Upper lobe of right lung (tissue), 1 donor: Measurements from ENCODE around the gene KLK15. TPM values are rescaled to one million over a fixed set of nuclear protein-coding genes. Genes with fewer than 3 reads are reported as not detected.

Source experiments
- ATAC-seq: fragments of 200-7000 bp; cut with Tn5 transposase; one replicate; pipeline ENCODE4 v1.9.1; 2020; ENCODE audit warnings: mild to moderate bottlenecking, moderate library complexity
- DNase-seq: peaks from one replicate; pipeline ENCODE4 v3.0.0-alpha.2; 2020
- H3K27ac ChIP-seq: fragments of 200-600 bp; one replicate; pipeline ENCODE4 v1.8.0; 2022
- H3K27me3 ChIP-seq: fragments of 200-600 bp; one replicate; pipeline ENCODE4 v1.8.0; 2022; ENCODE audit warnings: mild to moderate bottlenecking
- H3K36me3 ChIP-seq: fragments of 200-600 bp; one replicate; pipeline ENCODE4 v1.8.0; 2022
- H3K4me1 ChIP-seq: fragments of 200-600 bp; one replicate; pipeline ENCODE4 v1.8.0; 2022
- H3K4me3 ChIP-seq: fragments of 200-600 bp; one replicate; pipeline ENCODE4 v1.8.0; 2022; ENCODE audit warnings: mild to moderate bottlenecking
- H3K9me3 ChIP-seq: fragments of 200-600 bp; one replicate; pipeline ENCODE4 v1.8.0; 2022
- CTCF ChIP-seq: fragments of 200-600 bp; IDR thresholded peaks from one replicate; pipeline ENCODE4 v1.8.0; 2022; ENCODE audit warnings: antibody characterized with exemption
- intact Hi-C: fragments of 100-400 bp; cut with DNase I; formaldehyde crosslinking; loops from one replicate; pipeline ENCODE4 v1.11.0; 2022
- total RNA-seq: library from RNA; stranded (reverse); fragmentation: NEBNext Ultra II Directional; extraction: Animal tissue kit (Norgen Biotek cat#: 25700); gene quantifications from one replicate; pipeline ENCODE4 v1.2.1, GENCODE V29; 2021
- donor health status: DM: no; HTN: yes; CAD: no; lungs with severe emphysema.

The KLK15 gene
- total RNA-seq, 1 donor from 2014 or later = not detected

- no peak overlapping the region for H3K4me3 ChIP-seq
- no peak for DNase-seq
Observed at GRCh38 chr19:50779504-50780457, 53.6 kb downstream of the KLK15 start.

GRCh38 chr19:50778906-50779430 is 54.4 kb downstream of the KLK15 start:
- no peak for TF ChIP-seq CTCF
- intact Hi-C loops = no loop called here
- no peaks in the 10 kb centered on the region for H3K36me3 ChIP-seq

More at GRCh38 chr19:50779504-50780457, 53.6 kb downstream of the KLK15 start:
- Histone ChIP-seq H3K27me3 (peaks cover 59% of the 10 kb centered on the region), H3K9me3 (no peaks in the 10 kb centered on the region), H3K4me1 (peaks cover 10% of the 10 kb centered on the region), H3K36me3 (no peaks in the 10 kb centered on the region), H3K27ac (no peak overlapping the region)
- intact Hi-C loops = no loop called here
- no peak for ATAC-seq
- TF ChIP-seq CTCF = no peak

GRCh38 chr19:50777830-50778303 is 55.5 kb downstream of the KLK15 start:
- intact Hi-C loops = no loop called here

More at GRCh38 chr19:50778906-50779430, 54.4 kb downstream of the KLK15 start:
- ATAC-seq (no peak), DNase-seq (no peak)
- H3K4me3 ChIP-seq = no peak overlapping the region
- H3K9me3 ChIP-seq = no peaks in the 10 kb centered on the region
- H3K27ac ChIP-seq = no peak overlapping the region
- H3K27me3 ChIP-seq = peaks cover 59% of the 10 kb centered on the region
- peaks cover 10% of the 10 kb centered on the region for H3K4me1 ChIP-seq

GRCh38 chr19:50777261-50777660 is 56.1 kb downstream of the KLK15 start:
- no peak for ATAC-seq
- peaks cover 52% of the 10 kb centered on the region for H3K27me3 ChIP-seq

More at GRCh38 chr19:50777830-50778303, 55.5 kb downstream of the KLK15 start:
- no peak overlapping the region for H3K27ac ChIP-seq
- peaks cover 56% of the 10 kb centered on the region for H3K27me3 ChIP-seq
- no peak for TF ChIP-seq CTCF
- H3K4me3 ChIP-seq = no peak overlapping the region
- ATAC-seq = no peak
- H3K36me3 ChIP-seq = no peaks in the 10 kb centered on the region
- no peak for DNase-seq
- H3K9me3 ChIP-seq = no peaks in the 10 kb centered on the region
- peaks cover 5% of the 10 kb centered on the region for H3K4me1 ChIP-seq

GRCh38 chr19:50776131-50776530 is 57.2 kb downstream of the KLK15 start:
- peaks cover 46% of the 10 kb centered on the region for H3K27me3 ChIP-seq
- no peak for ATAC-seq
- H3K4me3 ChIP-seq = no peak overlapping the region
- TF ChIP-seq CTCF = no peak
- intact Hi-C loops = no loop called here
- no peak overlapping the region for H3K27ac ChIP-seq
- no peak for DNase-seq
- H3K9me3 ChIP-seq = no peaks in the 10 kb centered on the region
- H3K4me1 ChIP-seq = peaks cover 5% of the 10 kb centered on the region
- no peaks in the 10 kb centered on the region for H3K36me3 ChIP-seq

More at GRCh38 chr19:50777261-50777660, 56.1 kb downstream of the KLK15 start:
- Histone ChIP-seq H3K9me3 (no peaks in the 10 kb centered on the region), H3K36me3 (no peaks in the 10 kb centered on the region), H3K27ac (no peak overlapping the region), H3K4me1 (peaks cover 5% of the 10 kb centered on the region), H3K4me3 (no peak overlapping the region)
- no peak for TF ChIP-seq CTCF
- intact Hi-C loops = no loop called here
- no peak for DNase-seq

Other genes starting within 250 kb of the KLK15 start
- 2.5 TPM for gene SYT3, start 193.7 kb downstream of the KLK15 start, total RNA-seq
- 3.9 TPM for gene C19orf81, start 184.1 kb downstream of the KLK15 start, total RNA-seq
- gene SHANK1, start 113.8 kb downstream of the KLK15 start, total RNA-seq = 0.35 TPM
- 13.3 TPM for gene CLEC11A, start 110.2 kb downstream of the KLK15 start, total RNA-seq
- gene GPR32, start 63.1 kb downstream of the KLK15 start, total RNA-seq = not detected
- gene ACP4, start 43.2 kb downstream of the KLK15 start, total RNA-seq = not detected
- 1.7 TPM for gene KLK1, start 9.8 kb downstream of the KLK15 start, total RNA-seq
- gene KLK3, start 21.3 kb upstream of the KLK15 start, total RNA-seq = not detected
- not detected for gene KLK2, start 39.9 kb upstream of the KLK15 start, total RNA-seq
- gene KLK4, start 77.8 kb upstream of the KLK15 start, total RNA-seq = not detected
- gene KLK5, start 119.5 kb upstream of the KLK15 start, total RNA-seq = not detected
- gene KLK6, start 136.0 kb upstream of the KLK15 start, total RNA-seq = not detected
- 0.41 TPM for gene KLK7, start 150.3 kb upstream of the KLK15 start, total RNA-seq
- gene KLK8, start 168.0 kb upstream of the KLK15 start, total RNA-seq = not detected
- gene KLK10, start 186.1 kb upstream of the KLK15 start, total RNA-seq = 4.7 TPM
- 10.8 TPM for gene KLK11, start 193.0 kb upstream of the KLK15 start, total RNA-seq
- gene KLK12, start 201.4 kb upstream of the KLK15 start, total RNA-seq = not detected
- not detected for gene KLK13, start 231.5 kb upstream of the KLK15 start, total RNA-seq
- gene KLK14, start 249.3 kb upstream of the KLK15 start, total RNA-seq = not detected